HG03139 (cell line): Measurements from ENCODE around the gene MS4A4A.
A peak's percentile ranks its signal among the peaks of the same experiment; 100 is the strongest.
"Not testable (repeated sequence)": the region's sequence is repeated elsewhere in the genome, so short reads cannot be mapped to it uniquely, and the experiment has no call there.

Experiments used
- ATAC-seq: cut with Tn5 transposase; IDR thresholded peaks from one replicate; pipeline ENCODE4 v1.9.1; 2021; ENCODE audit not compliant: unreplicated experiment

MS4A4A gene

GRCh38 chr11:60301884-60302283 is 21.4 kb downstream of the MS4A4A start:
- not testable (repeated sequence) for ATAC-seq

- ATAC-seq, result no peak
These were observed 23.2 kb downstream of the MS4A4A start for GRCh38 chr11:60303661-60304060.

GRCh38 chr11:60305906-60306619 is 25.6 kb downstream of the MS4A4A start:
- no peak for ATAC-seq

- ATAC-seq, result no peak
These were observed 27.2 kb downstream of the MS4A4A start for GRCh38 chr11:60307507-60308195.

GRCh38 chr11:60310407-60310998 is 30.0 kb downstream of the MS4A4A start:
- no peak for ATAC-seq

- ATAC-seq, result no peak
These were observed 34.3 kb downstream of the MS4A4A start for GRCh38 chr11:60314635-60315321.

GRCh38 chr11:60315871-60316270 is 35.4 kb downstream of the MS4A4A start:
- ATAC-seq, result no peak

GRCh38 chr11:60316317-60316716 is 35.9 kb downstream of the MS4A4A start:
- ATAC-seq, result no peak

GRCh38 chr11:60318726-60319125 is 38.3 kb downstream of the MS4A4A start:
- no peak for ATAC-seq

GRCh38 chr11:60321051-60321450 is 40.6 kb downstream of the MS4A4A start:
- no peak for ATAC-seq

- ATAC-seq, result no peak
These were observed 46.5 kb downstream of the MS4A4A start, which contains the start of gene MS4A6E for GRCh38 chr11:60326955-60327354. Gene MS4A6E (plus strand): TSS chr11:60327255. CDS start chr11:60334896, 7,641 bp downstream.

GRCh38 chr11:60328460-60328859 is 48.0 kb downstream of the MS4A4A start:
- ATAC-seq, result no peak

- ATAC-seq, result no peak
These were observed 52.4 kb downstream of the MS4A4A start for GRCh38 chr11:60332846-60333245.

- ATAC-seq, result peak; percentile 61
These were observed 53.6 kb downstream of the MS4A4A start for GRCh38 chr11:60334005-60334620.

- ATAC-seq, result no peak
These were observed 56.4 kb downstream of the MS4A4A start for GRCh38 chr11:60336767-60337391.

GRCh38 chr11:60338053-60338452 is 57.6 kb downstream of the MS4A4A start:
- ATAC-seq, result no peak

GRCh38 chr11:60339356-60339755 is 58.9 kb downstream of the MS4A4A start:
- no peak for ATAC-seq

- ATAC-seq, result no peak
These were observed 62.7 kb downstream of the MS4A4A start for GRCh38 chr11:60343094-60343704.

- no peak for ATAC-seq
These were observed 63.7 kb downstream of the MS4A4A start for GRCh38 chr11:60344146-60344545.

- ATAC-seq, result no peak
These were observed 65.0 kb downstream of the MS4A4A start for GRCh38 chr11:60345489-60345888.
